Activated T-cell treated with anti-CD3 and anti-CD28 coated beads, Interleukin-2, amount 50 U/mL, for 48 hours (primary cell): Measurements from ENCODE around the gene NFIB.

Experiments
- DNase-seq, 2 experiments: peaks; one replicate each; pipeline ENCODE4 v3.0.0-alpha.2; 2020

Gene NFIB

DNA sequence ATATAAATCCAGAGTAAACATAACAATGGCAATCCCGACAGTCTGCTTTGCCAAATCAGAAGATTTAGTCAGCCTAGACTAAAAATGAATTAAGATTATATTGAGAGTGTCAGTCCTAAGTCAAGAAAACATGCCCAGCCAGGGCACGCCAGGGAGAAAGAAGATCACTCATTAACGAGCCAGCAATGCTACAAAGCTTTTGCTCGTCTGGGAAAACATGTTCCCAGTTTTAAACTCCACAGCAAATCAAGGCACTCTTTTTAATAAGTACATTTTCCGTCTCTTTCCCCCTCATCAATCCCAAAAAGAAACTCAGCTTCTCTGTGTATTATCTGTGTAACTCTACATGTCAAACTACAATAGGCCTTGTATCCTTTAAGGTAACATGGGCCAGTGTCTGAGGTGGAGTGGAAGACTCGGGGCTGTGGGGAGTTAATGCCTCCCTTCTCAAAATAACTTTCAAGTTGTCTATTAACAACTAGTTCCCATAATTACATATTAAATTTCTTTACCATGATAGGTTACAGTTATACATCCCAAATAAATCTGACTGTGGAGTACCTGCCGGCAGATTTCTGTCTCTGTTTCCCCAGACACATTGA lies 40.9 kb downstream of the NFIB start:
- no peak for DNase-seq

- no peak for DNase-seq
Observed at GRCh38 chr9:14271093-14271673, 42.8 kb downstream of the NFIB start.

DNA sequence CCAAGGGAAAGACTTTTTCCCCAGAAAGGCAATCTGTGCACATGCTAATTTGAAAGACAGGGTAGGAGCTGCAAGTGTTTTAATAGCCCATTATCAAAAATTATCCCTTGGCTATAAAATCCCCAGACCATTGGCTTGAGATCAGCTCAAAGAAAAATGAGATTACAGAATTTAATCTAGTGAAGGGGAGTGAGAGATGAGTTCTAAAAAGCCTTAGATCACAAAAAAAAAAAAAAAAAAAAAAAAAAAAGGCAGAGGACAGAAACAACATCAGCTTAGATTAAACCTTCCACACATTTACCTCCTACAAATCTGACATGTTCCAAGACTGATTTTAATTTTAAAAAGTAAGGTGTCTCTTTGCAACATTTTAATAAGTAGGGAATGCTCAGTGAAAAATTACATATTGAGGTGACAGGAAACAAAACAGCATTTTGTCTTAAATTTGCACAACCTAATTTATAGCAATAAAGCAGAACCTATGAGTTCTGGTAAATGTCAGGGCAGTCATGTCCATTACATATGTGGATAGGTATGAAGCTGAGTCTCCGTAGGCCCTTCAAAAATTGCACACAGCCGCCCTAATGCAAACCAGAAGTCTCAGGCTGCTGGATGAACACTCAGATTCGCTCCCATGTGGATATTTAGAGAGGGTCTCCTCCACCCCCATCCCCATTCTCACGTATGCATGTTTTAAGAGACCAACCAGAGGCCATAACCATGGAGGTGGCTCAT lies 43.4 kb downstream of the NFIB start:
- DNase-seq: no peak

GRCh38 chr9:14269916-14270315 lies 44.0 kb downstream of the NFIB start:
- DNase-seq: no peak

GRCh38 chr9:14263707-14264483 lies 50.0 kb downstream of the NFIB start:
- no peak for DNase-seq

GRCh38 chr9:14262827-14263226 lies 51.1 kb downstream of the NFIB start:
- no peak for DNase-seq

GRCh38 chr9:14261616-14262015 lies 52.3 kb downstream of the NFIB start:
- no peak for DNase-seq

- DNase-seq: no peak
Observed at GRCh38 chr9:14260101-14260500, 53.8 kb downstream of the NFIB start.

GRCh38 chr9:14258660-14259239 lies 55.2 kb downstream of the NFIB start:
- DNase-seq: no peak

DNA sequence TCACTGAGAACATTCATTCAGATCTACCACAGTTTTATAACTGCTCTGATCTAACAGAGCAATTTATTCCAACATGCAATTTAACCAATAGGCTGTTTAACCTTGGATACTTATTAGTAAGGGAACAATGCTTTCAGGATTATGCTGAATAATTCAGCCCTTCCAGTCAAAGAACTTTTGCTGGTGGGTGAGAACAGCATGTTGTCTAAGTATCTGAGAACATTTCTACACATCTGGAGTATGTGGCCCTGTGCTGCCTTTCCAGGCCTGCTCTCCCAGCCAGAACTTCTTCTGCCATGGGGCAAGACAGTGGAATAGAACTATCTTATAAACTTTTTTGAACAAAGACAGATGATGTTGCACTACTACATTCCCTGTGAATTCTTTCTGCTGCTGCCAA lies 55.8 kb downstream of the NFIB start:
- no peak for DNase-seq

- DNase-seq: no peak
Observed at GRCh38 chr9:14256588-14256987, 57.4 kb downstream of the NFIB start.

- no peak for DNase-seq
Observed at GRCh38 chr9:14251154-14252071, 62.5 kb downstream of the NFIB start.

GRCh38 chr9:14250794-14251153 lies 63.2 kb downstream of the NFIB start:
- no peak for DNase-seq

DNA sequence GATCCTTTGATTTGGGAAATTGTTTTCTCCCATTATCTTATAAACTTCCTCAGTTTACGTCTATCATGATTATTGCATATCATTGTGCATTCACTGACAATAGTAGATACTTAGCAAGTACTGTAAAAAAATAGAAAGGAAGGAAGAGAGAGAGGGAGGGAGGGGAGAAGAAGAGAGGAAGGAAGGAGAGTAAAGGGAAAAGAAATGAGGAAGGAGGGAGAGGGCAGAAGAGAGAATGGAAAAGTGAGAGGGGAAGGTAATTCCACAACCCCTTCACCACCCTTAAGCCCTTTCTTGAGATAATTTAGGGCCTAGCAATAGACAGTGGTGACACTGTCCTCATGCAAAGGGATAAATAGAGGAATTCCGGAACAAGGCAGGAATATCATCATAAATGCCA lies 64.4 kb downstream of the NFIB start:
- no peak for DNase-seq

GRCh38 chr9:14248149-14248548 lies 65.8 kb downstream of the NFIB start:
- no peak for DNase-seq

DNA sequence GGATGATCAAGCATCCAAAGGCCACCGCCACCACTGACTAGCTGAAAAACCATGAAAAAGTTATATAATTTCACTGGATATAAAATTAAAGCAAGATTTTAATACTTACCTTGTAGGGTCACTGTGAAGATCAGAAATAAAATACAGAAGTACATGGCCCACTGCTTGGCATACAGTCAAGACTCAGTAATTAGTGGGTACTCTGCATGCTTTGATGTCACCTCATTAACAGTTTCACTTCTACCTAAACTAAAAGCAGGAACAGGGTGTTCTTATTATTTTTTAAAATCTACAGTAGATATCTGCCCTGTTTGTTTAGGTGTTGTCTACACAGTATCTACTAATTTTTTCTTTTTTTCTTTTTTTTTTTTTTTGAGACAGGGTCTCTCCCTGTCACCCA lies 66.4 kb downstream of the NFIB start:
- DNase-seq: no peak

DNA sequence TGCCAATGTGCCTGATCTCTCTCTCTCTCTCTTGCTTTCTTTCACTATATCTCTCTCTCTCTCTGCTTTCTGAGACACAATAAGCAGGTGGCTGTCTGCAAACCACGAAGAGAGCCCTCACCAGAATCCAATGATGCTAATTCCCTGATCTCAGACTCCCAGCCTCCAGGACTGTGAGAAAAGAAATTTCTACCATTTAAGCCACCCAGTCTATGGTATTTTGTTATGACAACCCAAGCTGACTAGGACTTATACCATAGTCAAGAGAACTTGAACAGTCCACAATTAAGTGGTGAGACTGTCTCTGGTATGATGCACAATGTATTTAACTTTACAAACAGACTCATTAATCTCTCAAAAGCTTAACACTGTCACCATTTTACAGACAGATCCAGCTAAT lies 67.0 kb downstream of the NFIB start:
- DNase-seq: no peak

- no peak for DNase-seq
Observed at GRCh38 chr9:14245901-14246525, 67.9 kb downstream of the NFIB start.

DNA sequence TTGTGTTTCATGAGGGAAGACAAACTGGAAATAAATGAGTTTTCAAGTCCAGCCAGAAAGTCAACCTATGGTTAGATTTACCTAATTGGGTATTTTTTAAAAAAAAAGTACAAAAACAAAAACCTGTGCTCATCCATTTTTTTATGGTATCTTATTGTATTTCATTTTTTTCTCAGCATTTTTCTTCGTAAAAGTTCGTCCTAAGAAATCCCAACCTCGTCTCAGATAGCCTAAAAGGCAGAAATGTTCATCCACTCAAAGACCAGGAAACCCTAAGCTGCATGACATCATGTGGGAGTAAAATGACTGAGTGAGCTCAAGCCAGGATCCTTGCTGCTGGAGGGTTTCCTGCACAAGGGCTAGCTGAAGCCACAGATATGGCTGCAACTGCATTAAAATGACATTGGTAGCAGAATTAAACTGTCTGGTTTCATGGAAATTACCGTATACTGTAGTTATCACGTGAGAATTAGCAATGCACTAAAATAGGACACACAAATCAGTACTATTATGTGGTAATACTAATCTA lies 70.4 kb downstream of the NFIB start:
- no peak for DNase-seq

DNA sequence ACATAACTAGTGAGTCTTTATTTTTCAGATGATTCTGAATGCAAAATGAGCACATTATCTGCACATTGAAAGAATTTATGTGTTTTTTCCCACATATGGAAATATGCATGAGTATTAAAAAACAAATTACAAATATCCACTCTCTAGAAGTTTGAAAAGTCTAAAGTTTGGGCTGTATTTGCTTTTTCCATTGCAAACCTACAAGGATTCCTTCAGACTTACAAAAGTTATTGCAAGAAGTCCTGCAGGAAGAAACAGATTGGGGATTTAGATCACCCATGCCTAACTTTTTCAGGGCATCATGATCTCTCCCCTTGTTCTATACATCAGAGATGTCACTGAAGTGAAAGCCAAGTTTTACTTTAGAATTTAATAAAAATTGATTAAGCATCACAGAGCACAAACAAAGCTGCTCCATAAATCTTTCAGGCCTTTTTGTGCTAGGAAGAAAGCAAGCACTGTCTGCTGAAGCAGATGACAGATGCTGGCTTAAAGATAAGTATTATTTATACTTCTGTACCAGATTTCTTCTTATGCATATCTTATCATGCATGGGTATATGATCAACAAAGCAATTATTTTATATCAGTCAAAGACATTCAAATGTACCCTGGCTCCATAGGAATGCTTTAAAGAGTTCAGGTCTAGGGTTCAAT lies 71.7 kb downstream of the NFIB start:
- no peak for DNase-seq

GRCh38 chr9:14240537-14240936 lies 73.4 kb downstream of the NFIB start:
- DNase-seq: no peak
